ENCODE results near the gene DLX1.
"Not testable (repeated sequence)": the region's sequence is repeated elsewhere in the genome, so short reads cannot be mapped to it uniquely, and the experiment has no call there.

Gene DLX1

GRCh38 chr2:172134270-172134669 lies 49.0 kb downstream of the DLX1 start:
- TF ChIP-seq Cebpa-rat (IDR thresholded peaks at IDR 0.05), result no peak

GRCh38 chr2:172135446-172135845 lies 50.1 kb downstream of the DLX1 start:
- no peak for TF ChIP-seq Cebpa-rat (IDR thresholded peaks at IDR 0.05)
- H3K4me3 ChIP-seq, result no peak overlapping the region
- peaks cover 5% of the 10 kb centered on the region; the same call in 1 of the 2 replicates for H3K9me3 ChIP-seq
- no peak overlapping the region for H3K27ac ChIP-seq
- no peaks in the 10 kb centered on the region for H3K27me3 ChIP-seq
- H3K9ac ChIP-seq, result no peak overlapping the region
- no peaks in the 10 kb centered on the region for H4K20me1 ChIP-seq
- no peaks in the 10 kb centered on the region for H3K4me1 ChIP-seq
- H3K36me3 ChIP-seq, result no peaks in the 10 kb centered on the region
- H3K4me2 ChIP-seq, result no peak overlapping the region

More at GRCh38 chr2:172134270-172134669, 49.0 kb downstream of the DLX1 start:
- Histone ChIP-seq H3K4me3 (no peak overlapping the region), H3K27ac (no peak overlapping the region), H3K27me3 (no peaks in the 10 kb centered on the region), H3K4me2 (no peak overlapping the region), H3K36me3 (no peaks in the 10 kb centered on the region), H3K4me1 (no peaks in the 10 kb centered on the region), H3K9me3 (no peaks in the 10 kb centered on the region), H4K20me1 (no peaks in the 10 kb centered on the region), H3K9ac (no peak overlapping the region)

GRCh38 chr2:172137109-172137508 lies 51.8 kb downstream of the DLX1 start:
- Histone ChIP-seq H3K4me3 (no peak overlapping the region), H3K36me3 (no peaks in the 10 kb centered on the region), H3K27ac (no peak overlapping the region), H3K4me1 (no peaks in the 10 kb centered on the region), H3K27me3 (no peaks in the 10 kb centered on the region), H4K20me1 (no peaks in the 10 kb centered on the region), H3K4me2 (no peak overlapping the region), H3K9ac (no peak overlapping the region), H3K9me3 (peaks cover 5% of the 10 kb centered on the region; the same call in 1 of the 2 replicates)
- TF ChIP-seq Cebpa-rat (IDR thresholded peaks at IDR 0.05), result no peak

GRCh38 chr2:172137943-172138342 lies 52.6 kb downstream of the DLX1 start:
- Histone ChIP-seq H3K4me1 (no peaks in the 10 kb centered on the region), H3K4me3 (no peak overlapping the region), H3K9me3 (peaks cover 5% of the 10 kb centered on the region; the same call in 1 of the 2 replicates), H4K20me1 (no peaks in the 10 kb centered on the region), H3K36me3 (no peaks in the 10 kb centered on the region), H3K9ac (no peak overlapping the region), H3K27ac (no peak overlapping the region), H3K4me2 (no peak overlapping the region), H3K27me3 (no peaks in the 10 kb centered on the region)
- TF ChIP-seq Cebpa-rat (IDR thresholded peaks at IDR 0.05), result no peak

- H3K4me1 ChIP-seq, H3K9ac ChIP-seq, H3K27ac ChIP-seq, H3K27me3 ChIP-seq, H3K36me3 ChIP-seq, H3K4me2 ChIP-seq, H4K20me1 ChIP-seq, H3K9me3 ChIP-seq, H3K4me3 ChIP-seq: not testable (repeated sequence)
Measured at GRCh38 chr2:172138727-172139126, 53.4 kb downstream of the DLX1 start.

Data from BLaER1 (cell line).